Karpas-422 (cell line): ENCODE measurements around the gene STK32C. TPM values are rescaled to one million over a fixed set of nuclear protein-coding genes. Genes with fewer than 3 reads are reported as not detected.

Experiments used
- DNase-seq: peaks from one replicate; pipeline ENCODE4 v3.0.0-alpha.2; 2015
- H2AFZ ChIP-seq: fragments of 200-600 bp; sonication (generic); 2 replicates; pipeline ENCODE4 v1.6.1; 2014; ENCODE audit warnings: antibody characterized with exemption, low read length, mixed read lengths
- H3K27ac ChIP-seq: fragments of 200-600 bp; sonication (generic); 2 replicates; pipeline ENCODE4 v1.5.1; 2014; ENCODE audit warnings: mild to moderate bottlenecking, low read length, moderate library complexity
- H3K27me3 ChIP-seq: fragments of 200-600 bp; sonication (generic); 2 replicates; pipeline ENCODE4 v1.6.1; 2014; ENCODE audit warnings: low read length, mixed read lengths
- H3K36me3 ChIP-seq: fragments of 200-600 bp; sonication (generic); 2 replicates; pipeline ENCODE4 v1.6.1; 2014; ENCODE audit warnings: low read length, mixed read lengths; ENCODE audit not compliant: insufficient read depth
- H3K4me1 ChIP-seq: fragments of 200-600 bp; sonication (generic); 2 replicates; pipeline ENCODE4 v1.6.1; 2014; ENCODE audit warnings: mild to moderate bottlenecking, low read length, mixed read lengths
- H3K4me2 ChIP-seq: fragments of 200-600 bp; sonication (generic); 2 replicates; pipeline ENCODE4 v1.6.1; 2014; ENCODE audit warnings: low read length, low read depth, mild to moderate bottlenecking; ENCODE audit not compliant: poor library complexity, severe bottlenecking
- H3K4me3 ChIP-seq: fragments of 200-600 bp; sonication (generic); 2 replicates; pipeline ENCODE4 v1.5.1; 2014; ENCODE audit warnings: mild to moderate bottlenecking, antibody characterized with exemption, low read length, mixed read lengths
- H3K79me2 ChIP-seq: fragments of 200-600 bp; sonication (generic); 2 replicates; pipeline ENCODE4 v1.6.1; 2014; ENCODE audit warnings: mild to moderate bottlenecking, low read length, mixed read lengths
- H3K9ac ChIP-seq: fragments of 200-600 bp; sonication (generic); 2 replicates; pipeline ENCODE4 v1.6.0; 2014; ENCODE audit warnings: low read length
- H3K9me2 ChIP-seq: fragments of 200-600 bp; sonication (generic), shearing (Covaris generic); replicated peaks from 2 replicates; pipeline ENCODE4 v1.6.0; 2014; ENCODE audit warnings: mild to moderate bottlenecking, low read length, moderate library complexity; ENCODE audit not compliant: insufficient read depth
- H3K9me3 ChIP-seq: fragments of 300-700, 200-600 bp; sonication (generic); 2 replicates; pipeline ENCODE4 v1.6.1; 2014; ENCODE audit warnings: low read length, mixed read lengths
- H4K20me1 ChIP-seq: fragments of 200-600 bp; sonication (generic); 2 replicates; pipeline ENCODE4 v1.6.1; 2014; ENCODE audit warnings: mild to moderate bottlenecking, antibody characterized with exemption, low read length, low read depth; ENCODE audit not compliant: insufficient read depth
- total RNA-seq: library from RNA; depleted of rRNA; stranded (reverse); fragments of >200 nt; shearing (Covaris generic); gene quantifications from 2 replicates; pipeline ENCODE4 v1.2.3, GENCODE V29; 2014; ENCODE audit warnings: low replicate concordance

The STK32C gene
- total RNA-seq, 1 experiment from 2014 or later, result 8.4 TPM

GRCh38 chr10:132259702-132260482 is 47.9 kb downstream of the STK32C start:
- no peaks in the 10 kb centered on the region for H3K9me2 ChIP-seq
- no peak overlapping the region for H3K27ac ChIP-seq
- H2AFZ ChIP-seq, result no peak overlapping the region
- no peak overlapping the region for H3K4me2 ChIP-seq
- H3K9ac ChIP-seq, result no peak overlapping the region
- no peaks in the 10 kb centered on the region for H3K36me3 ChIP-seq
- no peak overlapping the region for H3K4me3 ChIP-seq
- no peaks in the 10 kb centered on the region for H3K4me1 ChIP-seq
- H3K27me3 ChIP-seq, result no peaks in the 10 kb centered on the region
- no peaks in the 10 kb centered on the region for H4K20me1 ChIP-seq
- no peaks in the 10 kb centered on the region for H3K79me2 ChIP-seq
- no peak for DNase-seq
- no peaks in the 10 kb centered on the region for H3K9me3 ChIP-seq

GRCh38 chr10:132258423-132258822 is 49.3 kb downstream of the STK32C start:
- no peak overlapping the region for H2AFZ ChIP-seq
- H3K9ac ChIP-seq, result no peak overlapping the region
- H4K20me1 ChIP-seq, result no peaks in the 10 kb centered on the region
- H3K4me3 ChIP-seq, result no peak overlapping the region
- H3K9me3 ChIP-seq, result no peaks in the 10 kb centered on the region
- no peaks in the 10 kb centered on the region for H3K4me1 ChIP-seq
- no peaks in the 10 kb centered on the region for H3K27me3 ChIP-seq
- no peak overlapping the region for H3K4me2 ChIP-seq
- no peaks in the 10 kb centered on the region for H3K36me3 ChIP-seq
- no peak for DNase-seq
- no peaks in the 10 kb centered on the region for H3K79me2 ChIP-seq
- H3K27ac ChIP-seq, result no peak overlapping the region
- no peaks in the 10 kb centered on the region for H3K9me2 ChIP-seq

GRCh38 chr10:132257907-132258306 is 49.8 kb downstream of the STK32C start:
- no peak overlapping the region for H2AFZ ChIP-seq
- H3K4me3 ChIP-seq, result no peak overlapping the region
- DNase-seq, result no peak
- no peaks in the 10 kb centered on the region for H3K27me3 ChIP-seq
- no peaks in the 10 kb centered on the region for H3K36me3 ChIP-seq
- H3K9ac ChIP-seq, result no peak overlapping the region
- H3K4me1 ChIP-seq, result no peaks in the 10 kb centered on the region
- no peaks in the 10 kb centered on the region for H3K9me2 ChIP-seq
- no peaks in the 10 kb centered on the region for H3K9me3 ChIP-seq
- H3K4me2 ChIP-seq, result no peak overlapping the region
- no peaks in the 10 kb centered on the region for H4K20me1 ChIP-seq
- no peaks in the 10 kb centered on the region for H3K79me2 ChIP-seq
- no peak overlapping the region for H3K27ac ChIP-seq

GRCh38 chr10:132257271-132257670 is 50.5 kb downstream of the STK32C start:
- H2AFZ ChIP-seq, result no peak overlapping the region
- no peak for DNase-seq

GRCh38 chr10:132256866-132257265 is 50.9 kb downstream of the STK32C start:
- Histone ChIP-seq H3K4me3 (no peak overlapping the region), H3K27me3 (no peaks in the 10 kb centered on the region), H3K36me3 (no peaks in the 10 kb centered on the region), H2AFZ (no peak overlapping the region), H3K9me3 (no peaks in the 10 kb centered on the region), H4K20me1 (no peaks in the 10 kb centered on the region), H3K79me2 (no peaks in the 10 kb centered on the region), H3K4me2 (no peak overlapping the region), H3K9ac (no peak overlapping the region), H3K27ac (no peak overlapping the region), H3K9me2 (no peaks in the 10 kb centered on the region), H3K4me1 (no peaks in the 10 kb centered on the region)
- DNase-seq, result no peak

More at GRCh38 chr10:132257271-132257670, 50.5 kb downstream of the STK32C start:
- H4K20me1 ChIP-seq, result no peaks in the 10 kb centered on the region
- no peaks in the 10 kb centered on the region for H3K4me1 ChIP-seq
- no peaks in the 10 kb centered on the region for H3K27me3 ChIP-seq
- H3K36me3 ChIP-seq, result no peaks in the 10 kb centered on the region
- no peak overlapping the region for H3K4me3 ChIP-seq
- H3K9me3 ChIP-seq, result no peaks in the 10 kb centered on the region
- H3K9ac ChIP-seq, result no peak overlapping the region
- no peak overlapping the region for H3K4me2 ChIP-seq
- no peaks in the 10 kb centered on the region for H3K79me2 ChIP-seq
- H3K27ac ChIP-seq, result no peak overlapping the region
- H3K9me2 ChIP-seq, result no peaks in the 10 kb centered on the region

- Histone ChIP-seq H2AFZ (no peak overlapping the region), H3K9ac (no peak overlapping the region), H3K79me2 (no peaks in the 10 kb centered on the region), H3K9me2 (no peaks in the 10 kb centered on the region), H3K4me1 (no peaks in the 10 kb centered on the region), H3K4me3 (no peak overlapping the region), H3K27ac (no peak overlapping the region), H3K36me3 (no peaks in the 10 kb centered on the region), H3K9me3 (no peaks in the 10 kb centered on the region), H3K4me2 (no peak overlapping the region), H3K27me3 (no peaks in the 10 kb centered on the region), H4K20me1 (no peaks in the 10 kb centered on the region)
- DNase-seq, result no peak
Measured at GRCh38 chr10:132255489-132256344, 52.0 kb downstream of the STK32C start.

GRCh38 chr10:132254841-132255240 is 52.9 kb downstream of the STK32C start:
- H3K4me2 ChIP-seq, result no peak overlapping the region
- H3K79me2 ChIP-seq, result no peaks in the 10 kb centered on the region
- no peak overlapping the region for H2AFZ ChIP-seq
- no peaks in the 10 kb centered on the region for H4K20me1 ChIP-seq
- DNase-seq, result no peak
- H3K36me3 ChIP-seq, result no peaks in the 10 kb centered on the region
- no peak overlapping the region for H3K4me3 ChIP-seq
- H3K9ac ChIP-seq, result no peak overlapping the region
- H3K27me3 ChIP-seq, result no peaks in the 10 kb centered on the region
- H3K9me2 ChIP-seq, result no peaks in the 10 kb centered on the region
- no peaks in the 10 kb centered on the region for H3K9me3 ChIP-seq
- no peak overlapping the region for H3K27ac ChIP-seq
- no peaks in the 10 kb centered on the region for H3K4me1 ChIP-seq

GRCh38 chr10:132253092-132253687 is 54.6 kb downstream of the STK32C start:
- H3K27ac ChIP-seq, result no peak overlapping the region
- DNase-seq, result no peak
- no peaks in the 10 kb centered on the region for H3K36me3 ChIP-seq
- H3K9me3 ChIP-seq, result no peaks in the 10 kb centered on the region
- H3K27me3 ChIP-seq, result no peaks in the 10 kb centered on the region
- H4K20me1 ChIP-seq, result no peaks in the 10 kb centered on the region
- no peak overlapping the region for H2AFZ ChIP-seq
- H3K79me2 ChIP-seq, result no peaks in the 10 kb centered on the region
- no peak overlapping the region for H3K4me3 ChIP-seq
- no peaks in the 10 kb centered on the region for H3K9me2 ChIP-seq
- no peak overlapping the region for H3K4me2 ChIP-seq
- H3K4me1 ChIP-seq, result peaks cover 3% of the 10 kb centered on the region
- H3K9ac ChIP-seq, result no peak overlapping the region
